Thymus (tissue), 11 donors: ENCODE data around the gene SH3RF3. TPM values are rescaled to one million over a fixed set of nuclear protein-coding genes. Genes with fewer than 3 reads are reported as not detected.

Experiments used
- DNase-seq, 9 donors: peaks; one replicate each; pipeline ENCODE4 v3.0.0-alpha.2; 2013; ENCODE audit warnings: low spot score in 9 of 9, low read depth in 6 of 9, missing footprints in 1 of 9
- H3K27ac ChIP-seq, 2 donors: one replicate each; pipeline ENCODE4 v1.5.1; 2013; ENCODE audit warnings: control low read depth in 1 of 2, low read depth in 1 of 2, low read length in 1 of 2, mild to moderate bottlenecking in 1 of 2, moderate library complexity in 1 of 2
- H3K27me3 ChIP-seq, 2 donors: one replicate each; pipeline ENCODE4 v1.5.1; 2013; ENCODE audit warnings: low read length in 1 of 2; ENCODE audit not compliant: control insufficient read depth in 2 of 2, insufficient read depth in 1 of 2
- H3K36me3 ChIP-seq, 2 donors: one replicate each; pipeline ENCODE4 v1.5.1; 2013; ENCODE audit warnings: low read length in 1 of 2, mild to moderate bottlenecking in 1 of 2, moderate library complexity in 1 of 2; ENCODE audit not compliant: control insufficient read depth in 2 of 2, insufficient read depth in 2 of 2
- H3K4me1 ChIP-seq, 2 donors: one replicate each; pipeline ENCODE4 v1.5.1; 2013; ENCODE audit warnings: low read length in 2 of 2; ENCODE audit not compliant: control insufficient read depth in 2 of 2, insufficient read depth in 2 of 2
- H3K4me3 ChIP-seq, 2 donors: one replicate each; pipeline ENCODE4 v1.5.1; 2013; ENCODE audit warnings: low read length in 2 of 2, control low read depth in 1 of 2, mild to moderate bottlenecking in 1 of 2
- H3K9me3 ChIP-seq, 2 donors: one replicate each; pipeline ENCODE4 v1.5.1; 2013; ENCODE audit warnings: low read length in 1 of 2, mild to moderate bottlenecking in 1 of 2; ENCODE audit not compliant: control insufficient read depth in 2 of 2, insufficient read depth in 1 of 2
- WGBS: extraction: QIAGEN DNeasy Blood & Tissue Kit; methylation state at CpG from one replicate; pipeline ENCODE4 v1.1.7; 2013; 5-methylcytosine and 5-hydroxymethylcytosine counted together
- polyA plus RNA-seq: library from polyadenylated mRNA; stranded (reverse); fragments of 200-250 nt; gene quantifications from one replicate; pipeline ENCODE4 v1.2.3, GENCODE V29; 2013
- total RNA-seq: library from RNA; stranded (reverse); fragments of 120-200 nt; gene quantifications from one replicate; pipeline ENCODE4 v1.2.4, GENCODE V29; 2013
- donor health status: healthy.

SH3RF3 gene
- total and polyA plus RNA-seq, 2 donors: 3.2 to 8.2 TPM

- H3K27me3 ChIP-seq: no peaks in the 10 kb centered on the region
- DNase-seq: no peak
- no peaks in the 10 kb centered on the region for H3K9me3 ChIP-seq
- H3K4me1 ChIP-seq: peaks cover 0 to 22% of the 10 kb centered on the region in 2 donors
- H3K27ac ChIP-seq: no peak overlapping the region
- no peak overlapping the region for H3K4me3 ChIP-seq
- WGBS: 97% methylated on average over 5 of the region's 5 CpGs
- no peaks in the 10 kb centered on the region for H3K36me3 ChIP-seq
Measured at GRCh38 chr2:109513230-109513629, 384.2 kb downstream of the SH3RF3 start.

GRCh38 chr2:109513749-109514588, 385.0 kb downstream of the SH3RF3 start:
- no peak overlapping the region for H3K4me3 ChIP-seq
- H3K27ac ChIP-seq: peak overlapping the region; percentile 84
- no peaks in the 10 kb centered on the region for H3K27me3 ChIP-seq
- H3K4me1 ChIP-seq: peaks cover 0 to 24% of the 10 kb centered on the region in 2 donors
- H3K36me3 ChIP-seq: no peaks in the 10 kb centered on the region
- WGBS: 91% methylated on average over 20 of the region's 20 CpGs
- DNase-seq: peak in 1 of 9 donors; percentile 22
- no peaks in the 10 kb centered on the region for H3K9me3 ChIP-seq

- peaks cover 0 to 24% of the 10 kb centered on the region in 2 donors for H3K4me1 ChIP-seq
- H3K27me3 ChIP-seq: no peaks in the 10 kb centered on the region
- over 99% methylated on average over 5 of the region's 5 CpGs for WGBS
Measured at GRCh38 chr2:109514857-109515256, 385.9 kb downstream of the SH3RF3 start.

GRCh38 chr2:109516445-109517117, 387.6 kb downstream of the SH3RF3 start:
- no peaks in the 10 kb centered on the region for H3K9me3 ChIP-seq
- H3K4me1 ChIP-seq: peaks cover 0 to 24% of the 10 kb centered on the region in 2 donors
- H3K27me3 ChIP-seq: no peaks in the 10 kb centered on the region
- no peak overlapping the region for H3K27ac ChIP-seq
- no peak overlapping the region for H3K4me3 ChIP-seq
- H3K36me3 ChIP-seq: no peaks in the 10 kb centered on the region
- DNase-seq: no peak
- WGBS: 72% methylated on average over 20 of the region's 20 CpGs

More at GRCh38 chr2:109514857-109515256, 385.9 kb downstream of the SH3RF3 start:
- peak overlapping the region in 1 of 2 donors; percentile 84 for H3K27ac ChIP-seq
- DNase-seq: no peak
- H3K4me3 ChIP-seq: no peak overlapping the region
- no peaks in the 10 kb centered on the region for H3K9me3 ChIP-seq
- no peaks in the 10 kb centered on the region for H3K36me3 ChIP-seq

GRCh38 chr2:109517118-109517889, 388.3 kb downstream of the SH3RF3 start:
- WGBS: 90% methylated on average over 26 of the region's 26 CpGs

GRCh38 chr2:109519513-109519912, 390.5 kb downstream of the SH3RF3 start:
- no peaks in the 10 kb centered on the region for H3K27me3 ChIP-seq
- H3K4me1 ChIP-seq: peaks cover 0 to 13% of the 10 kb centered on the region in 2 donors
- H3K27ac ChIP-seq: peak overlapping the region in 1 of 2 donors; percentile 51
- no peaks in the 10 kb centered on the region for H3K36me3 ChIP-seq
- DNase-seq: no peak
- WGBS: 91% methylated on average over 4 of the region's 4 CpGs
- H3K4me3 ChIP-seq: no peak overlapping the region
- H3K9me3 ChIP-seq: no peaks in the 10 kb centered on the region

More at GRCh38 chr2:109517118-109517889, 388.3 kb downstream of the SH3RF3 start:
- Histone ChIP-seq H3K36me3 (no peaks in the 10 kb centered on the region), H3K27me3 (no peaks in the 10 kb centered on the region), H3K4me3 (no peak overlapping the region), H3K9me3 (no peaks in the 10 kb centered on the region), H3K27ac (no peak overlapping the region), H3K4me1 (peaks cover 0 to 24% of the 10 kb centered on the region in 2 donors)
- no peak for DNase-seq

- Histone ChIP-seq H3K4me1 (peaks cover 0 to 10% of the 10 kb centered on the region in 2 donors), H3K9me3 (no peaks in the 10 kb centered on the region), H3K27me3 (no peaks in the 10 kb centered on the region), H3K27ac (no peak overlapping the region), H3K4me3 (no peak overlapping the region), H3K36me3 (no peaks in the 10 kb centered on the region)
- DNase-seq: no peak
- 90% methylated on average over 20 of the region's 20 CpGs for WGBS
Measured at GRCh38 chr2:109521233-109522062, 392.4 kb downstream of the SH3RF3 start.

- DNase-seq: no peak
- H3K9me3 ChIP-seq: no peaks in the 10 kb centered on the region
- no peak overlapping the region for H3K4me3 ChIP-seq
- no peaks in the 10 kb centered on the region for H3K27me3 ChIP-seq
- 96% methylated on average over 7 of the region's 7 CpGs for WGBS
- H3K4me1 ChIP-seq: peaks cover 0 to 10% of the 10 kb centered on the region in 2 donors
- no peak overlapping the region for H3K27ac ChIP-seq
- no peaks in the 10 kb centered on the region for H3K36me3 ChIP-seq
Measured at GRCh38 chr2:109522063-109522374, 393.0 kb downstream of the SH3RF3 start.
